Occipital lobe (tissue), 2 donors: ENCODE measurements around the gene RSPO4. TPM values are rescaled to one million over a fixed set of nuclear protein-coding genes. Genes with fewer than 3 reads are reported as not detected.

ENCODE experiments used
- DNase-seq: peaks from one replicate; lab custom pipeline; 2025; lab: John Stamatoyannopoulos, UW
- total RNA-seq: library from RNA; depleted of rRNA; stranded (reverse); fragments of >200 nt; gene quantifications from one replicate; pipeline ENCODE4 v1.2.3, GENCODE V29; 2014

RSPO4 gene
- total RNA-seq, 1 donor from 2014 or later: not detected

- no peak for DNase-seq
Measured at GRCh38 chr20:971346-971745, 30.8 kb downstream of the RSPO4 start.

- no peak for DNase-seq
Measured at GRCh38 chr20:969868-970267, 32.2 kb downstream of the RSPO4 start.

DNA sequence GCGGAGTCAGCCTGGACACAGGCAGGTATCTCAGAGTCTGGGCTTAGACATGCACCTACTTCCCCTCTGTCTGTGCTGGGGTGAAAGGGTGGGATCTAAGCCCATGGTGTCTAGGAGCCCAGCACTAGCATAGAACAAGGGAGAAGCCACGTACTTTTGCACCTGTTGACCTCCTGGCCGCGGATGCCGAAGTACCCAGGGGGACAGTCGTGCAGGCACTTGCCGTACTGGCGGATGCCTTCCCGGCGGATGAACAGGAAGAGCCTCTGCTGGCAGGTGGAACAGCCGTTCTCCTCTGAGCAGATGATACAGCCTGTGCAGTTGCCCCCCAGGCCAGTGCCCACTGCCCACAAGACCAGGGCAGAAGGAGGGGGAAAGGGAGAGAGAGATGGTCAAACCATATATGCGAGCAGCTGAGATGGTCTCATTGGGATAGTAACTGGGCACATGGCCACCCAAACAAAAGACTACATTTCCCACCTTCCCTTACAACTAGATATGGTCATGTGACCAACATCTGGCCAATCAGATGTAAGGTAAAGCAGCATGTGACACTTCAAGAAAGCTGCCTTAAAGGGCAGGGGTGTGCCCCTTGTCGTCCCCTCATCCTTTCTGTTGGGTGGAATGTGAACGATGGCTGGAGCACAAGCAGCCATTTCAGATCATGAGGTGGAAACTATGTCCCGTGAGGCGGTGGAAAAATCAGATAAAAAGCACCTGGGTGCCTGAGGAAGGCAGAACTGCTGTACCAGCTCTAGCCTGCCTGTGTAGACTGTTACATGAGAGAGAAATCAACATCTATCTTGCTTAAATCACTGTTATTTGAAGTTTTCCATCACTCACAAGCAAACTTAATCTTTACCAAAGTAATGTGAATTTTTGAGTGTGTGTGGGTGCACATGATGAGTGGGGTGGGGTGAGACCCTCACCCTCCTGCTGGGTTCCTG is 34.0 kb downstream of the RSPO4 start:
- DNase-seq: no peak

DNA sequence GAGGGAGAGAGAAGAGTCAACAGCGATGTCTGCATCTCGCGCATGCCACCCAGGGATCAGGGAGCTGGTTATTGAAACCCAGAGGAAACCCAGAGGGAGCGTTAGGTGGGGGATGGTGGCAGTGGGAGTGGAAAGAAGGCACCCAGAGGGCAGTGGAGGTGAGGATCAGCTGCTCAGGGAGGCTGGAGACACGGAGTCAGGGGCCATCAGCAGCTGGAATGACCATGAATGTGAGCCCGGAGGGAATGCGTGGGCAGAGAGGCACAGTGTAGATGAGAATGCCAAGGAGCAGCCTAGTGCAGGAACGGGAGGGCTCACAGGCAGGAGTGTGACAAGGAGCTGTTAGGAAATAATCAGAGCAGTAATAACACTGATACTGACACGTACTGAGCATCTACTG is 36.2 kb downstream of the RSPO4 start:
- DNase-seq: no peak

GRCh38 chr20:963795-964194 is 38.3 kb downstream of the RSPO4 start:
- DNase-seq: no peak

GRCh38 chr20:962683-963082 is 39.4 kb downstream of the RSPO4 start:
- DNase-seq: no peak

DNA sequence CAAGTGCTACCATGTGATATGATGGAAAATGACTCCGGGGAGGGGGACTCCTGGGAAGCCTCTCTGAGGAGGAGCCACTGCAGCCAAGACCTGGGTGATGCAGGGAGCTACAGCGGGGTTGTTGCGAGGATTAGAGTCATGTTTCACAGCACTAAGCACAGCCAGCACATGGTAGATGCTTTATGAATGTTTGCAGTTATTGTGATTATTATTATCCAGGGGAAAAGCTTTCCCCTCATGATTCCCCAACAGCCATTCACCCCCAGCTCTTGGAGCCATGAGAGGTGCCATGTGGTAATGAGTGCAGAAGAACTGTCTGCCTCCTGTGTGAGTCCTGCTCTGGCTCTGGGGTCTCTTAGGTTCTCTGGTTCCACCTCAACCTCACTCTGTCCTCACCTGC is 39.9 kb downstream of the RSPO4 start:
- DNase-seq: no peak

DNA sequence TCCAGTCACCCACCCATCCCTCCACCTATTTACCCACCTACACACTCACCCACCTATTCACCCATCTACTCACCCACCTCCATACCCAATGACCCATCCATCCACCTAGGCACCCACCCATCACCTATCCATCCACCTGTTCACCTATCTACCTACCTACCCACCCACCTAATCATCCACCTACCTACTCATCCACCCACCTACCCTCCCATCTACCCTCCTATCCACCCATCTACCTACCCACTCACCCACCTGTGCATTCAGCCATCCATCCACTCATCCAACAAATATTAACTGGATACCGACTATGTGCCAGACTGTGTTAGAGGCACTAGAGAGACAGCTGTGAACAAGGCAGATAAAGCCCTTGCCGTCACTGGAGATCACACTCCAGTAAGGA is 40.3 kb downstream of the RSPO4 start:
- DNase-seq: no peak

GRCh38 chr20:959996-960615 is 42.0 kb downstream of the RSPO4 start:
- no peak for DNase-seq

DNA sequence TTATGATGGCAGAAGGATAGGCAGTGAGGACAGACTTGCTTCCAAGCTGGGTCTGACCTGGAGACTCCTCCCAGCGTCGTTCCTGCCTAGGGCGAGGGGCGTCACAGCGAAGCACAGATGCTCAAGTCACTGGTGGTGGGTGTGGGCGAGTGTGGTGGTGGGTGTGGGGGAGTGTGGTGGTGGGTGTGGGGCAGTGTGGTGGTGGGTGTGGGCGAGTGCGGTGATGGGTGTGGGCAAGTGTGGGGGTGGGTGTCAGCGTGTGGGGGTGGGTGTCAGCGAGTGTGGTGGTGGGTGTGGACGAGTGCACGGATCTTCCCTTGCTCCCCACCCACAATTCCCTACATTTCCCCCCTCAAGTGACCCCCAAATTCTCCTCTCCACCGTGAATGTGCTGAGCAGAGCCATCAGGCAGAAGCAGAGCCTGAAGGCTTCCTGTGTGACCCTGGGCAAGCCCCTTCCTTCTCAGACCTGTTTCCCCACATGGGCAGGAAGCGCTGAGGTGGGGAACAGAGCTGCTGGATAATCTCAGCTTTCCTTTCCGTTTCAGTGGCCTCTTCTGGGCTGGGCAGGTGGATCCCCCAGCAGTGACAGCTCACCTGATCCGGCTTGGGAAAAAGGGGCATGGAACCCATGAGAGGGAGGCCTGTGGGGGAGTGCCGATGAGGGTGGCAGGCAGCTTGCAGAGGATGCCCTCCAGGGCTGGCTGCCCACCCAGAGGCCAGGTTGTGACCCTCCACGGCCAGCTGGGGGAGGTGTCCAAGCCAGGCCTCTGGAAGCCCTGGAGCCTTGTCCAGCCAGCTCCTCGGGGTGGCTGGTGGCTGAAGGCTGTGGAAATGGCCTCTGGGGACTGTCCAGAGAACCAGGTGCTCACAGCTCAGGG is 42.9 kb downstream of the RSPO4 start:
- DNase-seq: no peak

GRCh38 chr20:957544-957943 is 44.6 kb downstream of the RSPO4 start:
- DNase-seq: no peak

GRCh38 chr20:956330-956951 is 45.7 kb downstream of the RSPO4 start:
- DNase-seq: peak; percentile 40

DNA sequence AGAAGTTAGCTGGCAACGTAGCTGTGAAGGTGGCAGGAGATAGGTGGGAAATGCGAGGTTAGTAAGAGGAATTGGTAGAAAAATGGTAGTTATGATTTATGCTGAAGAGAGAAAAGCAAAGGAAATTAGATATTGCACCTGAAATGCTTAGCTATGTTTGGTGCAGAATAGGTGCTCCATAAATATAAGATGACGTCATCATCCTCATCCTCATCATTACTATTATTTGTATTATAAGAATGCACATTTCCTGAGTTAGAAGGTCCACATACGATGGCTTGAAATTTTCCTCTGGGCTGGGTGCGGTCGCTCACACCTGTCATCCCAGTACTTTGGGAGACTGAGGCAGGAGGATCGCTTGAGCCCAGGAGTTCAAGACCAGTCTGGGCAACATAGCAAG is 46.5 kb downstream of the RSPO4 start:
- DNase-seq: no peak

DNA sequence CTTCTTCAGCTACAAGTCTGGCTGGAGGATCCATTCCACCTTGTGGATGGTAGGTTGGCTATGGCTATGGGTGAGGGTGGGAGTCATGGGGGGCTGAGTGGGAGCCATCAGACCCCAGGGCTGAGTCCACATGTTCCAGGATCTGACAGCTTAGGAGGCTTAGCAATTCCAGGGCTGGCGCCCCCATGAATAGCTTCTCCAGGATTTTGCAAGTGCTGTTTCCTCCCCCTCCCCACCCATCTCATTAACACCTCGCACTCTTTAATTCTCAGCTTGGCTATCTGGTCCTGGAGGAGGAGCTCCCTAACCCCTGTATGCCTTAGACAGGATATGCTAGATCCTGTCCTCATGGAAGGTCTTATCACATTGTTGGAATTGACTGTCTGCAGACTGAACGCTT is 47.0 kb downstream of the RSPO4 start:
- DNase-seq: no peak

DNA sequence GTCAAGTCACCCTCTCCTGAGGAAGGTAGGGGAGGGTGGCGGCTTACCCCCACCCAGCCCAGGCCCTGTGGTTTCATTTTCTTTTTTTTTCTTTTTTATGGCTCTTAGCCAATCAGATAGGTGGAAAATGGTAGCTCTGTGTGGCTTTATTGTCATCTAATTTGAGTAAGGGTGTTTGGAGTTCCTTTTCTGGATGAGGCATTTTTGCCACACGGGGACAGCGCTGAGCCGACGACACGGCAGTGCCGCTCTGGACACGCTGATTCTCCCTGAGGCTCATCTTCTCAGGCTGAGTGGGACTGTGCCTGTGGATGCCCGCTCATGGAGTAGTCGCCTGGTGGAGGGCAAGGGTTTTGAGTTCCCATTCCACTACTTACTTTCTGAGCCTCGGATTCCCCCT is 48.4 kb downstream of the RSPO4 start:
- DNase-seq: no peak

DNA sequence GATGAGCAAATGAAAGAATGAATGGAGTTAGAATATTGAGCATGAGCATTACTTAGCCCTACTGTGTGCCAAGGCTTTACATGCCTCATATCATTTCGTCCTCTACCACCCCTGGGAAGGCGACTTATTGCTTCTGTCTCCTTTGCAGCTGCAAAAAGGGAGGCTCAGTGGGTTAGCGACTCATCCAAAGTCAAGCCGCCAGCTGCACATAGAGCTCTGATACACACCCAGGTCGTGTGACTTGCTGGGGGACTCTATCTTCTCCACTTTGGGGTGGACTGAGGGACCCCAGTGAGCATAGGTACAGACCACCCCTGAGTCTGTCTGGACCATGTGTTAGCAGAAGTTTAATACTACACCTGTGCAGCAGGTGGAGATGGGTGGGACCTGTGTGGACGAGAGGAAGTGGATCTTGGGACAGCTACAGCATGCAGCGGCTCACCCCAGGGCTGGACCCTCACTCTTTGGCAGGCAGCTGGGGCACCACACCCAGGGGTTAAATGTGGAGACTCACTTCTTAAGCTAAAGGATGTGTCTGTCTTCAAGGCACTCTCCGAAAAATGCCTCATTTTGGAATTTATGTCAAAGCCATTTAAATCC is 49.8 kb downstream of the RSPO4 start:
- DNase-seq: no peak

DNA sequence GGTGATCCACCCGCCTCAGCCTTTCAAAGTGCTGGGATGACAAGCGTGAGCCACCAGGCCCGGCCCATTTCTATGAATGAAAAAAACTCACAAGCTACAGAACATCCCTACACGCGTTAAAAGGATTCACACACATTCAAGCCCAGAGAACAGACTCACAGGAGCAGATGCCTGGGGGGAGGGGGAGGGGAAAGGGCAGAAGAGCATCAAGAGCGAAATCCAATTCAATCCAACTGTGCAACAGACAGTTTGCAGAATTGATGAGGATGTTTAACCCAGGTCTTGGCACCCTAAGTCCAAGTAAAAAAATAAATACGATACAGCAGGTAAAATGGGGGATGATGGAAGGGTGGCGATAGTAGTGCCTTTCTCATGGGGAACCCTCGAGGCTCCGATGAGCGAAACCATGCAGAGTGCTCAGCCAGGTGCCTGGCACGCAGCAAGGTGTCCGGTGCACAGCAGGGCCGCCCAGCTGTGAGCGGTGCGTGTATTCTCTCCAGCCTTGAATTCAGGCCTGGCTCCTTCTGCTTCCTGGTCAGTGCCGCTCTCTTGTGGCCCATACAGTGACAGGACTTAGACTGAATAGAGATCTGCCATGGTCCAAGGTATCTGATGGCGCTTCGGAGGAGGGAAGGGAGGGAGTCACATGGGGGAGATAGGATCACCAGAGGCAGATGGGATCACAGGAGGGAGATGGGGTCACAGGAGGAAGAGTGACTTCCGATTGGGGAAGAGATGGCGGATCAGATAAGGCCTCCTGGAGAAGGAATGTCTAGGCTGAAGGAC is 50.5 kb downstream of the RSPO4 start:
- no peak for DNase-seq

- DNase-seq: no peak
Measured at GRCh38 chr20:949717-950116, 52.4 kb downstream of the RSPO4 start.

DNA sequence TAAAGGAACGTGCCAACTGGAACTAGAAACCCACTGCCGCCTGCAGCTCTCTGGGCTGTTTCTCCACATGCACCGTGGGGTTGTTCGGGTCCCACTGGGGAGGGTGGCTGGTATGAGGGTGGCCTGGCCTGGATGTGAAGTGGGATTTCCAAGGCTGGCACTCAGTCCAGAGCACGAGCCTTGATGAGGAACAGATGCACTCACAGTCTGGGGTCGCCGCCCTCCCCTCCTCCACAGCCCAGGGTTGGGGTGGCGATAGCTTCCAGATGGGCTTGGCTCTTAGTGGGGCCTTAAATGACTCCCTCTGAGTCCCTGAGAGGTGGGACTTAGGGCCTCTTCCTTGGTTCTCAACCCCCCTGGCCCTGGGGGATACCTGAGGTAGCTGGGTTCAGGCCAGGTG is 55.3 kb downstream of the RSPO4 start:
- no peak for DNase-seq

- DNase-seq: no peak
Measured at GRCh38 chr20:945841-946240, 56.3 kb downstream of the RSPO4 start.
